Stomach (tissue), 9 donors: ENCODE results near the gene CYP4F12. TPM values are rescaled to one million over a fixed set of nuclear protein-coding genes. Genes with fewer than 3 reads are reported as not detected.

Experiments used
- DNase-seq, 2 donors: peaks; one replicate each; pipeline versions ENCODE4 v3.0.0 to v3.0.0-alpha.2; 2013 to 2019
- H3K27ac ChIP-seq, 5 donors: fragments of 200-600 bp in 4 of 5; sonication (generic) in 4 of 5; one replicate each; pipeline ENCODE4 v1.5.1; 2013 to 2019; ENCODE audit warnings: mild to moderate bottlenecking in 1 of 5, moderate library complexity in 1 of 5
- H3K27me3 ChIP-seq, 3 donors: fragments of 200-600 bp; sonication (generic); one replicate each; pipeline ENCODE4 v1.5.1; 2017 to 2019; ENCODE audit warnings: mixed run types in 1 of 3
- H3K36me3 ChIP-seq, 4 donors: fragments of 200-600 bp; sonication (generic); 1 replicate in 3 of 4; 2 replicates in 1 of 4; pipeline ENCODE4 v1.5.1; 2016 to 2019
- H3K4me1 ChIP-seq, 4 donors: fragments of 200-600 bp; sonication (generic); one replicate each; pipeline ENCODE4 v1.5.1; 2016 to 2019
- H3K4me3 ChIP-seq, 4 donors: fragments of 200-600 bp; sonication (generic) in 3 of 4; one replicate each; pipeline ENCODE4 v1.5.1; 2016 to 2019; ENCODE audit warnings: mild to moderate bottlenecking in 1 of 4
- H3K9me3 ChIP-seq, 4 donors: fragments of 200-600 bp; sonication (generic); one replicate each; pipeline ENCODE4 v1.5.1; 2016 to 2019
- CTCF ChIP-seq, 7 experiments: fragments of 450-650 bp in 4 of 7; fragments of 200-600 bp in 3 of 7; sonication (generic) in 3 of 7; IDR thresholded peaks; one replicate each; pipeline ENCODE4 v1.5.1; 2016 to 2019; ENCODE audit warnings: antibody characterized with exemption in 7 of 7, control low read depth in 2 of 7, mild to moderate bottlenecking in 1 of 7
- EP300 ChIP-seq: sonication (generic); formaldehyde crosslinking; IDR thresholded peaks from one replicate; pipeline ENCODE4 v1.6.1; 2017; ENCODE audit warnings: antibody characterized with exemption
- POLR2A ChIP-seq, 4 donors: fragments of 450-650 bp; IDR thresholded peaks; one replicate each; pipeline ENCODE4 v1.6.1; 2016; ENCODE audit warnings: antibody characterized with exemption in 4 of 4, control low read depth in 2 of 4, mild to moderate bottlenecking in 1 of 4, moderate library complexity in 1 of 4
- POLR2AphosphoS5 ChIP-seq, 3 donors: sonication (generic); formaldehyde crosslinking; IDR thresholded peaks; one replicate each; pipeline ENCODE4 v1.6.1; 2016; ENCODE audit warnings: antibody characterized with exemption in 3 of 3
- WGBS, 5 donors: extraction: QIAGEN DNeasy Blood & Tissue Kit in 3 of 5; methylation state at CpG; one replicate each; pipeline versions ENCODE4 v1.1.5 to v1.1.7; 2013 to 2018; 5-methylcytosine and 5-hydroxymethylcytosine counted together
- intact Hi-C: fragments of 100-400 bp; cut with DNase I; formaldehyde crosslinking; loops from one replicate; pipeline ENCODE4 v1.15.1; 2023; ENCODE audit warnings: low total_unique reads
- polyA plus RNA-seq, 3 donors: library from polyadenylated mRNA; stranded (reverse); fragments of 200-250 nt; gene quantifications; one replicate each; pipeline ENCODE4 v1.2.3, GENCODE V29; 2013
- total RNA-seq, 5 donors: library from RNA; depleted of rRNA; stranded (reverse); fragments of >200 nt; gene quantifications; one replicate each; pipeline versions ENCODE4 v1.1.0 to v1.2.3, GENCODE V29; 2014 to 2016
- donor health status: healthy with polysubstance abuse.
- donor health status: Bipolar disorder and iron deficiency.
- donor health status: healthy.

The CYP4F12 gene
- total and polyA plus RNA-seq, 8 donors = 2.5 to 113 (median 35.1) TPM

GRCh38 chr19:15635016-15635805, 37.7 kb upstream of the CYP4F12 start:
- intact Hi-C loops = no loop called here
- no peak overlapping the region for H3K4me3 ChIP-seq
- H3K4me1 ChIP-seq = peaks cover 0 to 11% (median 4%) of the 10 kb centered on the region in 4 donors
- no peaks in the 10 kb centered on the region for H3K36me3 ChIP-seq
- no peak overlapping the region for H3K27ac ChIP-seq
- no peak for DNase-seq
- H3K9me3 ChIP-seq = no peaks in the 10 kb centered on the region
- H3K27me3 ChIP-seq = peaks cover 0 to 12% (median 4%) of the 10 kb centered on the region in 3 donors
- TF ChIP-seq CTCF (IDR thresholded peaks at IDR 0.05) (no peak), POLR2AphosphoS5 (IDR thresholded peaks at IDR 0.05) (peak in 1 of 3 donors; percentile 6)
- WGBS, 5 donors = 46 to 83% (median 72%) methylated on average over 2 of the region's 2 CpGs

GRCh38 chr19:15636026-15636425, 36.9 kb upstream of the CYP4F12 start:
- Histone ChIP-seq H3K36me3 (no peaks in the 10 kb centered on the region), H3K9me3 (no peaks in the 10 kb centered on the region), H3K4me3 (no peak overlapping the region), H3K27ac (no peak overlapping the region), H3K4me1 (peaks cover 2 to 20% (median 9%) of the 10 kb centered on the region in 4 donors), H3K27me3 (peaks cover 0 to 4% (median 4%) of the 10 kb centered on the region in 3 donors)
- no peak for DNase-seq
- WGBS, 5 donors = 64 to 96% (median 82%) methylated on average over 2 of the region's 2 CpGs
- intact Hi-C loops = no loop called here
- TF ChIP-seq POLR2A (IDR thresholded peaks at IDR 0.05) (no peak), POLR2AphosphoS5 (IDR thresholded peaks at IDR 0.05) (no peak), CTCF (IDR thresholded peaks at IDR 0.05) (no peak), EP300 (no peak)

GRCh38 chr19:15639596-15639995, 33.3 kb upstream of the CYP4F12 start:
- intact Hi-C loops = no loop called here
- TF ChIP-seq CTCF (IDR thresholded peaks at IDR 0.05) = no peak
- TF ChIP-seq POLR2A (IDR thresholded peaks at IDR 0.05) = no peak
- TF ChIP-seq POLR2AphosphoS5 (IDR thresholded peaks at IDR 0.05) = no peak
- TF ChIP-seq EP300 = no peak
- Histone ChIP-seq H3K9me3 (no peaks in the 10 kb centered on the region), H3K4me1 (peaks cover 7 to 28% (median 12%) of the 10 kb centered on the region in 4 donors), H3K27ac (peak overlapping the region in 1 of 5 donors; percentile 42), H3K4me3 (no peak overlapping the region), H3K36me3 (no peaks in the 10 kb centered on the region), H3K27me3 (no peaks in the 10 kb centered on the region)
- no peak for DNase-seq

- TF ChIP-seq POLR2AphosphoS5 (IDR thresholded peaks at IDR 0.05) (peak in 2 of 3 donors; percentile 31 to 76), EP300 (no peak), CTCF (IDR thresholded peaks at IDR 0.05) (no peak)
- peak; percentile 91 to 95 for DNase-seq
- H3K36me3 ChIP-seq = no peaks in the 10 kb centered on the region
- intact Hi-C loops = no loop called here
- H3K9me3 ChIP-seq = no peaks in the 10 kb centered on the region
- H3K4me1 ChIP-seq = peaks cover 7 to 28% (median 12%) of the 10 kb centered on the region in 4 donors
- H3K27ac ChIP-seq = peak within 1 kb of the TSS; percentile 55 to 76 (median 72)
- no peak within 1 kb of the TSS for H3K4me3 ChIP-seq
- no peaks in the 10 kb centered on the region for H3K27me3 ChIP-seq
- WGBS, 5 donors = 28 to 44% (median 39%) methylated on average over 6 of the region's 6 CpGs
Observed at GRCh38 chr19:15640294-15640903, 32.5 kb upstream of the CYP4F12 start, which contains the start of gene CYP4F3. Gene CYP4F3, plus strand, starts transcription at chr19:15640897. Its CDS starts 519 bp downstream, at chr19:15641416.
